K562 (cell line): ENCODE results near the gene ERAS. TPM values are rescaled to one million over a fixed set of nuclear protein-coding genes. Genes with fewer than 3 reads are reported as not detected.

ENCODE experiments used
- BRCA1 ChIP-seq, 2 experiments: fragments of 450-650 bp in 1 of 2; sonication (generic) in 1 of 2; formaldehyde crosslinking in 1 of 2; IDR thresholded peaks; 2 replicates each; pipeline versions ENCODE4 v1.5.0 to v1.6.1; 2017 to 2020; ENCODE audit warnings: mild to moderate bottlenecking in 1 of 2, missing genetic modification reagents in 1 of 2
- CHCHD3 ChIP-seq: fragments of 250-450 bp; sonication (Bioruptor Pico); IDR thresholded peaks from 2 replicates; pipeline ENCODE4 v2.1.2; 2022; ENCODE audit warnings: mild to moderate bottlenecking
- CREB1 ChIP-seq, 2 experiments: sonication (generic) in 1 of 2; formaldehyde crosslinking in 1 of 2; IDR thresholded peaks; 2 replicates each; pipeline versions ENCODE4 v1.6.1 to v1.8.0; 2012 to 2022; ENCODE audit warnings: inconsistent platforms in 1 of 2, mild to moderate bottlenecking in 1 of 2, missing genetic modification reagents in 1 of 2, moderate library complexity in 1 of 2
- ELF2 ChIP-seq: fragments of 250-450 bp; sonication (Bioruptor Pico); IDR thresholded peaks from 2 replicates; pipeline ENCODE4 v1.5.0; 2021; ENCODE audit warnings: mild to moderate bottlenecking
- FOS ChIP-seq: IDR thresholded peaks from 3 replicates; pipeline ENCODE4 v1.6.1; 2011; ENCODE audit not compliant: insufficient read length; ENCODE audit errors: extremely low read depth
- FOXA1 ChIP-seq: fragments of 450-650 bp; IDR thresholded peaks from 2 replicates; pipeline ENCODE4 v1.6.1; 2016; ENCODE audit warnings: mild to moderate bottlenecking, borderline replicate concordance
- HNRNPLL ChIP-seq: fragments of 200-400 bp; formaldehyde crosslinking; IDR thresholded peaks from 2 replicates; pipeline ENCODE4 v1.6.1; 2017; ENCODE audit warnings: low read length, low read depth, mild to moderate bottlenecking; ENCODE audit not compliant: poor library complexity, severe bottlenecking
- MYNN ChIP-seq, 2 experiments: sonication (generic); formaldehyde crosslinking in 1 of 2; IDR thresholded peaks; 2 replicates each; pipeline versions ENCODE4 v1.5.0 to v1.6.1; 2016 to 2020; ENCODE audit warnings: antibody characterized with exemption in 1 of 2, missing genetic modification reagents in 1 of 2
- NCOA6 ChIP-seq: fragments of 450-650 bp; IDR thresholded peaks from 2 replicates; pipeline ENCODE4 v1.6.1; 2017; ENCODE audit warnings: mild to moderate bottlenecking
- NFXL1 ChIP-seq: fragments of 450-650 bp; formaldehyde crosslinking; IDR thresholded peaks from 2 replicates; pipeline ENCODE4 v1.4.0; 2021; ENCODE audit warnings: mild to moderate bottlenecking
- NFYB ChIP-seq: IDR thresholded peaks from 2 replicates; pipeline ENCODE4 v1.6.1; 2011; ENCODE audit warnings: mild to moderate bottlenecking, moderate library complexity; ENCODE audit not compliant: insufficient read length; ENCODE audit errors: extremely low read depth
- POLR3A ChIP-seq: IDR thresholded peaks from 2 replicates; pipeline ENCODE4 v1.6.1; 2011; ENCODE audit warnings: borderline replicate concordance, mild to moderate bottlenecking, moderate library complexity; ENCODE audit not compliant: insufficient read length, insufficient read depth; ENCODE audit errors: extremely low read depth
- SRF ChIP-seq, 2 experiments: fragments of 250-450, 450-650 bp in 1 of 2; sonication (Bioruptor Pico) in 1 of 2; sonication (generic) in 1 of 2; formaldehyde crosslinking; IDR thresholded peaks; 2 replicates each; pipeline versions ENCODE4 v1.5.0 to v1.5.1; 2020 to 2022; ENCODE audit warnings: mild to moderate bottlenecking in 1 of 2, missing genetic modification reagents in 1 of 2
- TCF7L2 ChIP-seq: fragments of 150-350 bp; IDR thresholded peaks from 2 replicates; pipeline ENCODE4 v1.6.1; 2016; ENCODE audit warnings: low read depth, mild to moderate bottlenecking, low read length, moderate library complexity
- ZFP1 ChIP-seq: fragments of 450-650 bp; formaldehyde crosslinking; IDR thresholded peaks from 2 replicates; pipeline ENCODE4 v1.4.0; 2020; ENCODE audit warnings: mild to moderate bottlenecking, mixed read lengths
- ZFP30 ChIP-seq: fragments of 250-450 bp; sonication (Bioruptor Pico); IDR thresholded peaks from 2 replicates; pipeline ENCODE4 v1.8.0; 2022; ENCODE audit warnings: moderate library complexity, mild to moderate bottlenecking, inconsistent platforms, borderline replicate concordance
- ZFP36 ChIP-seq: fragments of 150-350 bp; IDR thresholded peaks from 2 replicates; pipeline ENCODE4 v1.6.1; 2018; ENCODE audit warnings: low read length, low read depth; ENCODE audit not compliant: partially characterized antibody
- ZNF146 ChIP-seq: IDR thresholded peaks from one replicate; pipeline ENCODE4 v1.6.1; 2018; ENCODE audit warnings: missing compliant biosample characterization; ENCODE audit not compliant: unreplicated experiment
- ZNF197 ChIP-seq: fragments of 200-800 bp; sonication (Bioruptor generic); IDR thresholded peaks from 2 replicates; pipeline ENCODE4 v1.6.1; 2016; ENCODE audit warnings: low read depth, missing genetic modification characterization, missing compliant biosample characterization
- ZNF41 ChIP-seq: fragments of 250-450 bp; sonication (Bioruptor Pico); conservative IDR thresholded peaks from 2 replicates; pipeline ENCODE4 v1.4.0; 2020; ENCODE audit warnings: mild to moderate bottlenecking
- ZNF668 ChIP-seq: fragments of 250-450 bp; sonication (Bioruptor Pico); IDR thresholded peaks from 2 replicates; pipeline ENCODE4 v1.8.0; 2022; ENCODE audit warnings: mild to moderate bottlenecking, inconsistent platforms
- ZZZ3 ChIP-seq: fragments of 450-650 bp; IDR thresholded peaks from 2 replicates; pipeline ENCODE4 v1.6.1; 2016; ENCODE audit warnings: antibody characterized with exemption, mild to moderate bottlenecking, moderate library complexity
- polyA plus RNA-seq, 8 experiments: library from polyadenylated mRNA; depleted of rRNA in 4 of 8; stranded (reverse) in 5 of 8; unstranded in 3 of 8; fragments of >200 nt; fragmentation: Nextera tagmentation in 2 of 8; fragmentation: Illumina TruSeq in 1 of 8; extraction: Ambion mirVana in 2 of 8; extraction: Trizol in 1 of 8; gene quantifications; 2 replicates each; pipeline versions ENCODE4 v1.2.1 to v1.2.3, GENCODE V29; 2011 to 2014; ENCODE audit warnings: inconsistent platforms in 1 of 8, missing spikeins in 1 of 8
- total RNA-seq, 7 experiments: library from RNA; depleted of rRNA in 6 of 7; stranded (reverse); fragments of >200 nt in 6 of 7; fragmentation: Illumina TruSeq in 2 of 7; extraction: Trizol in 2 of 7; gene quantifications; 2 replicates each; pipeline versions ENCODE4 v1.2.1 to v1.2.3, GENCODE V29; 2011 to 2021; ENCODE audit warnings: low replicate concordance in 1 of 7
- TF ChIP-seq, protein P1 (sequence below): conservative IDR thresholded peaks from 2 replicates; pipeline ENCODE4 v1.6.1; 2011; ENCODE audit warnings: low read depth, mild to moderate bottlenecking, low read length; ENCODE audit not compliant: control insufficient read depth
- TF ChIP-seq, protein P2 (sequence below), 2 experiments: fragments of 150-350 bp in 1 of 2; IDR thresholded peaks; 2 replicates each; pipeline ENCODE4 v1.6.1; 2012 to 2016; ENCODE audit warnings: low read depth in 2 of 2, low read length in 2 of 2, mild to moderate bottlenecking in 1 of 2, moderate library complexity in 1 of 2

ERAS gene
- total and polyA plus RNA-seq, 9 of the 15 experiments (the other 6 are each of a cell fraction or from before 2014, with no cell fraction given) = 0.07 to 0.12 TPM; not detected in 7

DNA sequence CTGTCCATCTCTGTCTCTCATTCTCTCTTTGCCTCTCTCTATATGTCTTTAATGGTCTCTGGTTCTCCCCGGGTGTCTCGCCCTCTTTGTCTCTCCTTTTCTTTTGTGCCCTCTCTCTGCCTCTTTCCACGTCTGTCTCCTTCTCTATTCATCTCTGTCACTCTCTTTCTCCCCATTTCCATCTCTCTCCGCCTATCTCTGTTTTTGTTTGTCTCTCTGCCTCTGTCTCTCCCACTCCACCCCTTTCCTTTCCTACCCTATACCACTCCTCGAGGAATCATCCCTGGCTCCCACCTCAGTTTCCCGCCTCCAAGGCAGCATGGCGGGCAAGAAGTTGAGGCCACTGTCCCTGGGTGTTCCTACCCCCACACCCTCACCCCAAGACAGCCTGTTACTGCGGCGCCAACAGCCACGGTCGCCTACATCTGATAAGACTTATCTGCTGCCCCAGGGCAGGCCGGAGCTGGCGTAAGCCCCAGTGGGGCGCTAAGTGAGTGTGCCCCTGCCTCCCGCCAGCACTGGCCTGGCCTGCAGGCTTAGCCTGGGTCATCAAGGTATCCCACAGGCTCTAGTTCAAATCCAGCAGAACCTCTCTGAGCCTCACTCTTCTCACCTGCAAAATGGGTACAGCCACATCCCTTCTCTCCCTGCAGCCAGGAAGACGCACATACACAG lies 40.6 kb upstream of the ERAS start (continued):
- no peak for TF ChIP-seq CREB1 (IDR thresholded peaks at IDR 0.05)
- no peak for TF ChIP-seq CREB1 (CRISPR knock-in tag; IDR thresholded peaks at IDR 0.05)
- no peak for TF ChIP-seq SRF (CRISPR knock-in tag; IDR thresholded peaks at IDR 0.05)
- TF ChIP-seq, protein P1, sequence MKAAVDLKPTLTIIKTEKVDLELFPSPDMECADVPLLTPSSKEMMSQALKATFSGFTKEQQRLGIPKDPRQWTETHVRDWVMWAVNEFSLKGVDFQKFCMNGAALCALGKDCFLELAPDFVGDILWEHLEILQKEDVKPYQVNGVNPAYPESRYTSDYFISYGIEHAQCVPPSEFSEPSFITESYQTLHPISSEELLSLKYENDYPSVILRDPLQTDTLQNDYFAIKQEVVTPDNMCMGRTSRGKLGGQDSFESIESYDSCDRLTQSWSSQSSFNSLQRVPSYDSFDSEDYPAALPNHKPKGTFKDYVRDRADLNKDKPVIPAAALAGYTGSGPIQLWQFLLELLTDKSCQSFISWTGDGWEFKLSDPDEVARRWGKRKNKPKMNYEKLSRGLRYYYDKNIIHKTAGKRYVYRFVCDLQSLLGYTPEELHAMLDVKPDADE = no peak
- no peak for TF ChIP-seq ZFP1 (CRISPR knock-in tag)
- no peak for TF ChIP-seq NFXL1
- TF ChIP-seq POLR3A = no peak
- no peak for TF ChIP-seq BRCA1 (IDR thresholded peaks at IDR 0.05)
- TF ChIP-seq BRCA1 (CRISPR knock-in tag; IDR thresholded peaks at IDR 0.05) = no peak
- TF ChIP-seq MYNN (IDR thresholded peaks at IDR 0.05) = peak; percentile 91
- TF ChIP-seq MYNN (CRISPR knock-in tag; IDR thresholded peaks at IDR 0.05) = no peak
- TF ChIP-seq FOXA1 = no peak
- no peak for TF ChIP-seq CHCHD3
- no peak for TF ChIP-seq ZNF41 (CRISPR knock-in tag)
- no peak for TF ChIP-seq ZFP30 (CRISPR knock-in tag)
- TF ChIP-seq TCF7L2 = no peak
- TF ChIP-seq, protein P2, sequence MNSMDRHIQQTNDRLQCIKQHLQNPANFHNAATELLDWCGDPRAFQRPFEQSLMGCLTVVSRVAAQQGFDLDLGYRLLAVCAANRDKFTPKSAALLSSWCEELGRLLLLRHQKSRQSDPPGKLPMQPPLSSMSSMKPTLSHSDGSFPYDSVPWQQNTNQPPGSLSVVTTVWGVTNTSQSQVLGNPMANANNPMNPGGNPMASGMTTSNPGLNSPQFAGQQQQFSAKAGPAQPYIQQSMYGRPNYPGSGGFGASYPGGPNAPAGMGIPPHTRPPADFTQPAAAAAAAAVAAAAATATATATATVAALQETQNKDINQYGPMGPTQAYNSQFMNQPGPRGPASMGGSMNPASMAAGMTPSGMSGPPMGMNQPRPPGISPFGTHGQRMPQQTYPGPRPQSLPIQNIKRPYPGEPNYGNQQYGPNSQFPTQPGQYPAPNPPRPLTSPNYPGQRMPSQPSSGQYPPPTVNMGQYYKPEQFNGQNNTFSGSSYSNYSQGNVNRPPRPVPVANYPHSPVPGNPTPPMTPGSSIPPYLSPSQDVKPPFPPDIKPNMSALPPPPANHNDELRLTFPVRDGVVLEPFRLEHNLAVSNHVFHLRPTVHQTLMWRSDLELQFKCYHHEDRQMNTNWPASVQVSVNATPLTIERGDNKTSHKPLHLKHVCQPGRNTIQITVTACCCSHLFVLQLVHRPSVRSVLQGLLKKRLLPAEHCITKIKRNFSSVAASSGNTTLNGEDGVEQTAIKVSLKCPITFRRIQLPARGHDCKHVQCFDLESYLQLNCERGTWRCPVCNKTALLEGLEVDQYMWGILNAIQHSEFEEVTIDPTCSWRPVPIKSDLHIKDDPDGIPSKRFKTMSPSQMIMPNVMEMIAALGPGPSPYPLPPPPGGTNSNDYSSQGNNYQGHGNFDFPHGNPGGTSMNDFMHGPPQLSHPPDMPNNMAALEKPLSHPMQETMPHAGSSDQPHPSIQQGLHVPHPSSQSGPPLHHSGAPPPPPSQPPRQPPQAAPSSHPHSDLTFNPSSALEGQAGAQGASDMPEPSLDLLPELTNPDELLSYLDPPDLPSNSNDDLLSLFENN (IDR thresholded peaks at IDR 0.05; ENCODE audit: low read depth in 2 of 2, low read length in 2 of 2) = no peak
- no peak for TF ChIP-seq ELF2 (CRISPR knock-in tag)
- no peak for TF ChIP-seq ZZZ3
- TF ChIP-seq ZFP36 = no peak
- no peak for TF ChIP-seq NCOA6
- no peak for TF ChIP-seq NFYB
- no peak for TF ChIP-seq FOS
- TF ChIP-seq ZNF668 (CRISPR knock-in tag) = 0 out of 2 replicates have a peak, but pooled peaks have one; percentile 33
- TF ChIP-seq ZNF146 (CRISPR knock-in tag) = no peak
- TF ChIP-seq HNRNPLL = peak; percentile 82
- TF ChIP-seq ZNF197 (CRISPR knock-in tag) = 0 out of 2 replicates have a peak, but pooled peaks have one; percentile 36
